SU-DHL-6 (cell line): ENCODE results near the gene ALPK3.

ENCODE experiments used
- CTCF ChIP-seq: fragments of 200-600 bp; sonication (generic); IDR thresholded peaks from one replicate; pipeline ENCODE4 v1.5.1; 2017; ENCODE audit warnings: antibody characterized with exemption, mild to moderate bottlenecking, low read length, moderate library complexity; ENCODE audit not compliant: insufficient read depth, poor library complexity, severe bottlenecking
- EZH2phosphoT487 ChIP-seq: fragments of 200-600 bp; sonication (generic), shearing (Covaris generic); conservative IDR thresholded peaks from 2 replicates; pipeline ENCODE4 v1.6.1; 2018; ENCODE audit warnings: mild to moderate bottlenecking, antibody characterized with exemption, low read length, moderate library complexity, mixed read lengths

GRCh38 chr15:84888639-84889038 is 71.5 kb downstream of the ALPK3 start:
- no peak for TF ChIP-seq CTCF
- TF ChIP-seq EZH2phosphoT487: no peak
